ENCODE results near the gene MAGI2.
A peak's percentile ranks its signal among the peaks of the same experiment; 100 is the strongest.
"Not testable (repeated sequence)": the region's sequence is repeated elsewhere in the genome, so short reads cannot be mapped to it uniquely, and the experiment has no call there.

The MAGI2 gene

GRCh38 chr7:78326876-78327275 lies 1126.6 kb downstream of the MAGI2 start:
- no peak for DNase-seq

DNA sequence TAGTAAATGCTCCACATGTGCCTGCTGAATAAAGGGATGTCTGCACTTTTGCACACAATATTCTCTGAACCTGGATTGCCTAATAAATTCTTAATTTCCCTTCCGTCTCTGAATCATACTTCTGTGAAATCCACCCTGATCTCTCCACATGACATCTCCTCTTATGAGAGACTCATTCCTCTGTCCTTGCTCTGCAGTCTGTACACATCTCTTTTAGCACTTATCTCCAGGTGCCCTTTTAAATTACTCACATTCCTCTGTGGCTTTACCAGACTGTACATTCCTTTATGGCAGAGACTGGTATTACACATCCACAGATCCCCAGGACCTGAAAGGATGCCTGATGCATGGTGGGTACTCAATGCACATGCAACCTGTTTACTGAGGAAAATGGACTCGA lies 1127.3 kb downstream of the MAGI2 start:
- peak in 1 of 2 experiments; percentile 2 for DNase-seq

GRCh38 chr7:78323118-78323517 lies 1130.3 kb downstream of the MAGI2 start:
- DNase-seq = no peak

DNA sequence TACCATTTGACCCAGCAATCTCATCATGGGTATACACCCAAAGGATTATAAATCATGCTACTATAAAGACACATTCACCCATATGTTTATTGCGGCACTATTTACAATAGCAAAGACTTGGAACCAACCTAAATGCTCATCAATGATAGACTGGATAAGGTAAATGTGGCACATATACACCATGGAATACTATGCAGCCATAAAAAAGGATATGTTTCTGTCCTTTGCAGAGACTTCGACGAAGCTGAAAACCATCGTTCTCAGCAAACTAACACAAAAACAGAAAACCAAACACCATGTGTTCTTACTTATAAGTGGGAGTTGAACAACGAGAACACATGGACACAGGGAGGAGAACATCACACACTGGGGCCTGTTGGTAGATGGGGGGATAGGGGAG lies 1131.2 kb downstream of the MAGI2 start:
- not testable (repeated sequence) for DNase-seq

- DNase-seq = no peak
Measured at GRCh38 chr7:78317371-78317770, 1136.1 kb downstream of the MAGI2 start.

GRCh38 chr7:78316110-78316509 lies 1137.4 kb downstream of the MAGI2 start:
- no peak for DNase-seq

DNA sequence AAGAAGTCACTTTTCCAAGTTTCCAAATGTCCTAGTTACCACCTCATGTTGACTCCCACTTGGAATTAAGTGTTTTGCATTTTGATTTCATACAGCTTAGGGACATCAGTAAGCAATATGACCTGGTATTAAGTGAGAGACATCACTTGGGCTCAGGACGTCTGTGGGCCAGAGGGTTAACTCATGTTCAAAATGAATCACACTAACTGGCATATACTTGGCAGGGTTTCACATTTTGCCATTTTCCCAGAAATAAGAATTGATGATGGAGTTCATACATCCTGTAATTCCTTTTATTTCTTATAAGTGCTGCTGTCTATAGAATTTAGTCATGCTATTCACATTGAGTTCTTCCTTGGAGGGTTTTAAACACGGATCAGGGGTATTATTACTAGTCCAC lies 1138.3 kb downstream of the MAGI2 start:
- no peak for DNase-seq

GRCh38 chr7:78311181-78311580 lies 1142.3 kb downstream of the MAGI2 start:
- no peak for DNase-seq

DNA sequence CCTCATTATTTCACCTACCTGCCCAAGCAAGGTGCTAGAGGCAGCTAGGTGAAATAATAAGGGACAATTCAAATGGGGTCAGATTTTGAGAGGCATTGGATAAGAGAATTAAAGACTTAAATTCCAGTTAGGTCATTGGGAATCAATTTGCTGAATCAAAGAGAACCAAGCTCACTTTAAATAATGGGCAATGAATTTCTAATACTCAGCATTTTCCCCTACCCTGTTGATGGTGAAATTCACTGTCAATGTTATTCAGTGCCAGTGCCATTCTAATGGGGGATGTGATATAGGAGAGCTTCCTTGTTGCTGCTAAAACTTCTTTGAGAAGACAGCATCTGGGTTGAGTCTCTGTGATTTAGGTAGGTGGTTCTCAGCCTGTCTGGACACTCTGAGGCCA lies 1145.6 kb downstream of the MAGI2 start:
- no peak for DNase-seq

DNA sequence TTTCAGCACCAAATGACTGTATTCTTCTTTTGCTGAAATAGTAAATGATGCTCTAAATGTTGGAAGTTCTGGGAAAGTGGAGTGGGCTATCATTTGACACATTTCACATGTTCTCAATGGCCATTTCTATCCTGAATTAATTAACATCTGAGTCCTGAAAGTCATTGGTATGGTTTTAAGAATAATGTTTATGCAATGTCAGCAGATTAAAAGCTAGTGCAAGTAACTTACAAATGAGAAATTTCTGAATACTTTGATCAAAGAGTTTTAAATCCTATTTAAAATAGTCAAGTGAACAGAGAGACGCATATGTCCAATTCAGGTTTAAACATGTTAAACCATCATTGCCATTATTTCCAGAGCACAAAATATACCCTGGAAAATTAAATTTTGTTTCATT lies 1146.8 kb downstream of the MAGI2 start:
- no peak for DNase-seq

GRCh38 chr7:78301407-78301806 lies 1152.1 kb downstream of the MAGI2 start:
- no peak for DNase-seq

- no peak for DNase-seq
Measured at GRCh38 chr7:78299088-78299487, 1154.4 kb downstream of the MAGI2 start.

DNA sequence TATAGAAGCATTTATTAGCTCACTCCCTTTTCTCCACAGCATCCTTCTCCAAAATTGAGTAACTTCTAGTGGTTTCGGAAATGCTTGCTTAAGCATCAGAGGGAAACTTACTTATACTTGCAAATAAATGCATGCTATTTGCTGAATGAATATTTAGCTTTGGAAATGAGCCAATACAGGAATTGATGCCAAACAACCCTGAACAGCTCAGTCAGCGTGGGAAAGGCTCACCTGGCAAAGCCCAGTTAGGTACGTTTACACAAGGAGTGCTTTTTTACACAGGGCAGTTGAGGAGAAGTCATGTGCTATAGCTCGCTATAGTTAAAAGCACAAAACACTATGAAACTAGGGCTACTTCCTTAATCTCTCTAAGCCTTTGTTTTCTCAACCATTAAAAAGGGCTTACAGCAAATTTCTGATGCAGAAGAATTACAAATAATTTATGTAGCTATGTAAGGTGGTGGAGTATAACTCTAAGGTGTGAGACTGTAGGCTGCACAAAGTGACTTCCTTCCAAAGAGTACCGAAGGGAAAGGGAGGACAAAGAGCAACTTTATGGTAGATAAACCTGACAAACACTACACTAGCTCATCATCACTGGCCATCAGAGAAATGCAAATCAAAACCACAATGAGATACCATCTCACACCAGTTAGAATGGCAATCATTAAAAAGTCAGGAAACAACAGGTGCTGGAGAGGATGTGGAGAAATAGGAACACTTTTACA lies 1156.7 kb downstream of the MAGI2 start:
- DNase-seq = no peak

GRCh38 chr7:78296046-78296597 lies 1157.3 kb downstream of the MAGI2 start:
- DNase-seq = no peak

DNA sequence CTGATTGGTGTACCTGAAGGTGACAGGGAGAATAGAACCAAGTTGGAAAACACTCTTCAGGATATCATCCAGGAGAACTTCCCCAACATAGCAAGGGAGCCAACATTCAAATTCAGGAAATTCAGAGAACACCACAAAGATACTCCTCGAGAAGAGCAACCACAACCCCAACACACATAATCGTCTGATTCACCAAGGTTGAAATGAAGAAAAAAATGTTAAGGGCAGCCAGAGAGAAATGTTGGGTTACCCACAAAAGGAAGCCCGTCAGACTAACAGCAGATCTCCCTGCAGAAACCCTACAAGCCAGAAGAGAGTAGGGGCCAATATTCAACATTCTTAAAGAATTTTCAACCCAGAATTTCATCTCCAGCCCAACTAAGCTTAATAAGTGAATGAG lies 1164.0 kb downstream of the MAGI2 start:
- not testable (repeated sequence) for DNase-seq

GRCh38 chr7:78284945-78285344 lies 1168.5 kb downstream of the MAGI2 start:
- DNase-seq = no peak

DNA sequence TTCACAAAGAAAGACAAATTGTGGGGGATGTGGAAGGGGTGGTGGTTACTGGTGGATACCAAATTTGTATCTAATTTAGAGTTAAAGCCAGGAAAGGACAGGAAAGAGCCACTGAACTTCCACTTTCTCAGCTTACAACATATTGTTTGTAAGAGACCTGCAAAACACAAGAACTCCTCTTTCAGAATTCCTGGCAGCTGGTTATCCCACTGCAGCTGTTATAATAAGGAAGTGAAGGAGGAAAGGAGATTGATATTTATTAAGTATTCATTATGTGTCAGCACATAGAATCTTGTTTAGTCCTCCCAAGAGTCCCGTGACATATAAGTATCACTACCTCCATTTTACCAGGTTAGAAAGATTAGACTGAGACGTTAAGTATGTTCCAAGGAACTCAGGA lies 1173.2 kb downstream of the MAGI2 start:
- no peak for DNase-seq

- DNase-seq = no peak
Measured at GRCh38 chr7:78279457-78279856, 1174.0 kb downstream of the MAGI2 start.

DNA sequence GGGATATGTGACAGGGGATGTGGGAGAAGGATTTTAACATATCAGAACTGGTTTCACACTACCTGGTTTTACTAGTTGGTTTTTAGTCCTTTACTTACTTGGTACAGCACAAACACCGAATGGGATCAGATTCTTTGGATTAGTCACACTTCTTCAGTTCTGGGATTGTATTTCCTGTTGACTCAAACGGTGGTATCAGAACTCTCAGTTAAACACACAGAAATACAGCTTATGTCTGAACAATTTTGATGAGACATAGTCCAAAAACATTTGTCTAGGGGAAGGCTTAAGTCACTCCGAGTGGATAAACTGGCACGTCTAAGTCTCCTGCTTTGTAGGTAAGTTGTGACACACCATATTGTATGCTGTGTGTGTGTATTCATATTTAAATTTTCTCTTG lies 1174.4 kb downstream of the MAGI2 start:
- DNase-seq = peak; percentile 14 to 69

- DNase-seq = no peak
Measured at GRCh38 chr7:78267141-78267540, 1186.3 kb downstream of the MAGI2 start.

GRCh38 chr7:78265486-78265885 lies 1188.0 kb downstream of the MAGI2 start:
- DNase-seq = no peak

GRCh38 chr7:78265071-78265470 lies 1188.4 kb downstream of the MAGI2 start:
- DNase-seq = no peak

GRCh38 chr7:78264105-78264504 lies 1189.4 kb downstream of the MAGI2 start:
- no peak for DNase-seq

- DNase-seq = no peak
Measured at GRCh38 chr7:78261739-78262138, 1191.7 kb downstream of the MAGI2 start.

GRCh38 chr7:78261302-78261701 lies 1192.2 kb downstream of the MAGI2 start:
- no peak for DNase-seq

All from SW 1271 (cell line).